DND-41 (cell line): ENCODE data around the gene PDCD2.

Source experiments
- ATAC-seq: fragments of 200-7000 bp; cut with Tn5 transposase; 3 replicates; pipeline ENCODE4 v1.9.1; 2021; ENCODE audit warnings: low read depth; ENCODE audit not compliant: insufficient read depth
- DNase-seq: peaks from one replicate; pipeline ENCODE4 v3.0.0-alpha.2; 2020
- H2AFZ ChIP-seq: 2 replicates; pipeline ENCODE4 v1.6.0; 2012; ENCODE audit warnings: low read depth, low read length
- H3K27ac ChIP-seq: 2 replicates; pipeline ENCODE4 v1.5.1; 2012; ENCODE audit warnings: low read length, inconsistent platforms
- H3K27me3 ChIP-seq: fragments of 200-600 bp; sonication (generic); 2 replicates; pipeline ENCODE4 v1.6.0; 2012; ENCODE audit warnings: low read length, mild to moderate bottlenecking, inconsistent platforms; ENCODE audit not compliant: insufficient read depth, poor library complexity
- H3K36me3 ChIP-seq: 2 replicates; pipeline ENCODE4 v1.5.1; 2012; ENCODE audit warnings: low read length, inconsistent platforms; ENCODE audit not compliant: insufficient read depth
- H3K4me1 ChIP-seq: 2 replicates; pipeline ENCODE4 v1.5.1; 2012; ENCODE audit warnings: mild to moderate bottlenecking, low read length; ENCODE audit not compliant: insufficient read depth
- H3K4me2 ChIP-seq: 2 replicates; pipeline ENCODE4 v1.6.0; 2012; ENCODE audit warnings: mild to moderate bottlenecking, moderate library complexity, low read length, inconsistent platforms; ENCODE audit not compliant: insufficient read depth
- H3K4me3 ChIP-seq, 2 experiments: fragments of 200-600 bp in 1 of 2; shearing (Covaris generic) in 1 of 2; 2 replicates each; pipeline ENCODE4 v1.5.1; 2012 to 2016; ENCODE audit warnings: inconsistent platforms in 2 of 2, low read length in 2 of 2, mild to moderate bottlenecking in 2 of 2, low read depth in 1 of 2, moderate library complexity in 1 of 2
- H3K79me2 ChIP-seq: 2 replicates; pipeline ENCODE4 v1.6.0; 2012; ENCODE audit warnings: low read length, inconsistent platforms; ENCODE audit not compliant: insufficient read depth
- H3K9ac ChIP-seq: 2 replicates; pipeline ENCODE4 v1.6.0; 2012; ENCODE audit warnings: low read depth, mild to moderate bottlenecking, inconsistent platforms, low read length, moderate library complexity
- H3K9me3 ChIP-seq: 2 replicates; pipeline ENCODE4 v1.5.1; 2012; ENCODE audit warnings: low read length, moderate library complexity, mild to moderate bottlenecking, inconsistent platforms; ENCODE audit not compliant: insufficient read depth, severe bottlenecking
- H4K20me1 ChIP-seq: 2 replicates; pipeline ENCODE4 v1.6.0; 2012; ENCODE audit warnings: low read length; ENCODE audit not compliant: insufficient read depth
- CTCF ChIP-seq: IDR thresholded peaks from 2 replicates; pipeline ENCODE4 v1.5.1; 2012; ENCODE audit warnings: borderline replicate concordance, low read length, moderate library complexity, mild to moderate bottlenecking; ENCODE audit not compliant: poor library complexity, severe bottlenecking; ENCODE audit errors: extremely low read depth
- EZH2 ChIP-seq: IDR thresholded peaks from 3 replicates; pipeline ENCODE4 v1.6.1; 2012; ENCODE audit warnings: borderline replicate concordance, low read depth, mild to moderate bottlenecking, moderate library complexity, low read length, inconsistent platforms; ENCODE audit not compliant: severe bottlenecking

Gene PDCD2

GRCh38 chr6:170605574-170606259 lies 21.3 kb upstream of the PDCD2 start:
- H3K4me2 ChIP-seq: no peak overlapping the region
- no peaks in the 10 kb centered on the region for H3K9me3 ChIP-seq
- no peaks in the 10 kb centered on the region for H4K20me1 ChIP-seq
- no peak overlapping the region for H3K27ac ChIP-seq
- H3K4me1 ChIP-seq: no peaks in the 10 kb centered on the region
- H3K27me3 ChIP-seq: peaks cover 6% of the 10 kb centered on the region
- no peak overlapping the region for H3K4me3 ChIP-seq
- DNase-seq: no peak
- TF ChIP-seq CTCF (no peak), EZH2 (no peak)
- H3K9ac ChIP-seq: no peak overlapping the region
- no peaks in the 10 kb centered on the region for H3K79me2 ChIP-seq
- H2AFZ ChIP-seq: no peak overlapping the region
- no peaks in the 10 kb centered on the region for H3K36me3 ChIP-seq
- no peak for ATAC-seq

GRCh38 chr6:170597278-170597677 lies 12.8 kb upstream of the PDCD2 start:
- TF ChIP-seq EZH2 (no peak), CTCF (no peak)
- Histone ChIP-seq H3K9me3 (peaks cover 7% of the 10 kb centered on the region), H4K20me1 (no peaks in the 10 kb centered on the region), H2AFZ (no peak overlapping the region), H3K4me3 (no peak overlapping the region), H3K79me2 (no peaks in the 10 kb centered on the region), H3K27ac (no peak overlapping the region), H3K4me1 (no peaks in the 10 kb centered on the region), H3K4me2 (no peak overlapping the region), H3K9ac (no peak overlapping the region), H3K36me3 (no peaks in the 10 kb centered on the region), H3K27me3 (peaks cover 4% of the 10 kb centered on the region)
- DNase-seq (no peak), ATAC-seq (no peak)

- Histone ChIP-seq H3K9me3 (peaks cover 14% of the 10 kb centered on the region), H3K36me3 (no peaks in the 10 kb centered on the region), H3K4me2 (no peak overlapping the region), H3K79me2 (no peaks in the 10 kb centered on the region), H3K4me1 (no peaks in the 10 kb centered on the region), H4K20me1 (no peaks in the 10 kb centered on the region), H3K9ac (no peak overlapping the region), H3K4me3 (no peak overlapping the region), H3K27ac (no peak overlapping the region), H3K27me3 (peaks cover 4% of the 10 kb centered on the region), H2AFZ (no peak overlapping the region)
- no peak for ATAC-seq
- no peak for TF ChIP-seq CTCF
- TF ChIP-seq EZH2: no peak
- no peak for DNase-seq
These were observed 12.0 kb upstream of the PDCD2 start for GRCh38 chr6:170596426-170596825.
